Right atrium auricular region (tissue), 2 donors: Measurements from ENCODE around the gene ALDH1A3. TPM values are rescaled to one million over a fixed set of nuclear protein-coding genes. Genes with fewer than 3 reads are reported as not detected.

Experiments
- DNase-seq: peaks from one replicate; pipeline ENCODE4 v3.0.0-alpha.2; 2019; ENCODE audit warnings: low spot score
- H3K27ac ChIP-seq, 2 donors: fragments of 200-600 bp; sonication (generic); 1 replicate in 1 of 2; 2 replicates in 1 of 2; pipeline ENCODE4 v1.5.1; 2016 to 2019
- H3K27me3 ChIP-seq, 2 donors: fragments of 200-600 bp; sonication (generic); one replicate each; pipeline versions ENCODE4 v1.5.1 to v1.6.0; 2017 to 2019
- H3K36me3 ChIP-seq: fragments of 200-600 bp; sonication (generic); one replicate; pipeline ENCODE4 v1.5.1; 2016
- H3K4me1 ChIP-seq, 2 donors: fragments of 200-600 bp; sonication (generic); one replicate each; pipeline versions ENCODE4 v1.5.1 to v1.6.0; 2017 to 2019
- H3K4me3 ChIP-seq, 2 donors: fragments of 200-600 bp; sonication (generic); 1 replicate in 1 of 2; 2 replicates in 1 of 2; pipeline ENCODE4 v1.5.1; 2017 to 2019; ENCODE audit warnings: mild to moderate bottlenecking in 1 of 2, moderate library complexity in 1 of 2
- H3K9me3 ChIP-seq, 2 donors: fragments of 200-600 bp; sonication (generic); one replicate each; pipeline ENCODE4 v1.5.1; 2019
- CTCF ChIP-seq, 2 donors: fragments of 200-600 bp; sonication (generic); IDR thresholded peaks; one replicate each; pipeline ENCODE4 v1.5.1; 2019; ENCODE audit warnings: antibody characterized with exemption in 2 of 2
- total RNA-seq, 2 donors: library from RNA; depleted of rRNA; stranded (reverse); fragments of >200 nt; gene quantifications; one replicate each; pipeline ENCODE4 v1.1.0, GENCODE V29; 2016

The ALDH1A3 gene
- total RNA-seq, 2 donors from 2014 or later: 14.7 to 19.7 TPM

- no peaks in the 10 kb centered on the region for H3K27me3 ChIP-seq
- no peak for DNase-seq
- no peak overlapping the region for H3K4me3 ChIP-seq
- no peak overlapping the region for H3K27ac ChIP-seq
- no peaks in the 10 kb centered on the region for H3K4me1 ChIP-seq
- TF ChIP-seq CTCF (IDR thresholded peaks at IDR 0.05): no peak
- no peaks in the 10 kb centered on the region for H3K9me3 ChIP-seq
- H3K36me3 ChIP-seq: no peaks in the 10 kb centered on the region
Observed at GRCh38 chr15:100835636-100836035, 44.0 kb upstream of the ALDH1A3 start.

- no peak for TF ChIP-seq CTCF (IDR thresholded peaks at IDR 0.05)
- no peak for DNase-seq
- no peak overlapping the region for H3K4me3 ChIP-seq
- H3K27me3 ChIP-seq: no peaks in the 10 kb centered on the region
- H3K27ac ChIP-seq: no peak overlapping the region
- no peaks in the 10 kb centered on the region for H3K9me3 ChIP-seq
- H3K36me3 ChIP-seq: no peaks in the 10 kb centered on the region
- H3K4me1 ChIP-seq: no peaks in the 10 kb centered on the region
Observed at GRCh38 chr15:100836501-100836900, 43.1 kb upstream of the ALDH1A3 start.

- Histone ChIP-seq H3K27ac (no peak overlapping the region), H3K4me3 (no peak overlapping the region), H3K27me3 (no peaks in the 10 kb centered on the region), H3K4me1 (no peaks in the 10 kb centered on the region), H3K9me3 (no peaks in the 10 kb centered on the region), H3K36me3 (no peaks in the 10 kb centered on the region)
- no peak for DNase-seq
- TF ChIP-seq CTCF (IDR thresholded peaks at IDR 0.05): no peak
Observed at GRCh38 chr15:100841426-100841825, 38.2 kb upstream of the ALDH1A3 start.

- no peaks in the 10 kb centered on the region for H3K9me3 ChIP-seq
- H3K4me3 ChIP-seq: no peak overlapping the region
- no peak for TF ChIP-seq CTCF (IDR thresholded peaks at IDR 0.05)
- H3K27ac ChIP-seq: no peak overlapping the region
- H3K4me1 ChIP-seq: no peaks in the 10 kb centered on the region
- H3K27me3 ChIP-seq: no peaks in the 10 kb centered on the region
- no peak for DNase-seq
- no peaks in the 10 kb centered on the region for H3K36me3 ChIP-seq
Observed at GRCh38 chr15:100842756-100843730, 36.6 kb upstream of the ALDH1A3 start.

- Histone ChIP-seq H3K36me3 (no peaks in the 10 kb centered on the region), H3K4me1 (no peaks in the 10 kb centered on the region), H3K27ac (no peak overlapping the region), H3K4me3 (no peak overlapping the region), H3K9me3 (no peaks in the 10 kb centered on the region), H3K27me3 (no peaks in the 10 kb centered on the region)
- no peak for TF ChIP-seq CTCF (IDR thresholded peaks at IDR 0.05)
- DNase-seq: no peak
Observed at GRCh38 chr15:100844167-100844566, 35.5 kb upstream of the ALDH1A3 start.
